ENCODE results near the gene UGT1A9.
"Not testable (repeated sequence)": the region's sequence is repeated elsewhere in the genome, so short reads cannot be mapped to it uniquely, and the experiment has no call there.

DNA sequence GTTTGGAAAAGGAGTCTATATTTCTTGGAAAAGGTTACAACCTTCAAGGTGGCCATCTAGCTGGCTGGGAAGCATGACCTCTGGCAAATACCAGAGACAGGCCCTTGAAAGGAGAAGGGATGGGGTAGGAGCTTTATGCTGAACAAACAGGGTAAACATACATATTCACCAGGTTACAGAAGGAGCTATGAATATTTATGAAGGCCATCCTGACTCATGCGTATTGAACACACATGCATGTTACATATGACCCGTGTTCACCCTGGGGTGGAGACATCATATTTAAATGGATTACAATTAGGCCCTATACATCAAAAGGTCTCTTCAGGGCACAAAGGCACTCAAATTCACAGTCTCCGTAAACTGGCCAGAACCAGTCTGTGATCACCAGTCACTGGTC lies 15.8 kb upstream of the UGT1A9 start:
- not testable (repeated sequence) for TF ChIP-seq POLR2A, POLR2AphosphoS5 (IDR thresholded peaks at IDR 0.05)
- TF ChIP-seq, protein P1, sequence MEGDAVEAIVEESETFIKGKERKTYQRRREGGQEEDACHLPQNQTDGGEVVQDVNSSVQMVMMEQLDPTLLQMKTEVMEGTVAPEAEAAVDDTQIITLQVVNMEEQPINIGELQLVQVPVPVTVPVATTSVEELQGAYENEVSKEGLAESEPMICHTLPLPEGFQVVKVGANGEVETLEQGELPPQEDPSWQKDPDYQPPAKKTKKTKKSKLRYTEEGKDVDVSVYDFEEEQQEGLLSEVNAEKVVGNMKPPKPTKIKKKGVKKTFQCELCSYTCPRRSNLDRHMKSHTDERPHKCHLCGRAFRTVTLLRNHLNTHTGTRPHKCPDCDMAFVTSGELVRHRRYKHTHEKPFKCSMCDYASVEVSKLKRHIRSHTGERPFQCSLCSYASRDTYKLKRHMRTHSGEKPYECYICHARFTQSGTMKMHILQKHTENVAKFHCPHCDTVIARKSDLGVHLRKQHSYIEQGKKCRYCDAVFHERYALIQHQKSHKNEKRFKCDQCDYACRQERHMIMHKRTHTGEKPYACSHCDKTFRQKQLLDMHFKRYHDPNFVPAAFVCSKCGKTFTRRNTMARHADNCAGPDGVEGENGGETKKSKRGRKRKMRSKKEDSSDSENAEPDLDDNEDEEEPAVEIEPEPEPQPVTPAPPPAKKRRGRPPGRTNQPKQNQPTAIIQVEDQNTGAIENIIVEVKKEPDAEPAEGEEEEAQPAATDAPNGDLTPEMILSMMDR (IDR thresholded peaks at IDR 0.05), result not testable (repeated sequence)

All from prostate gland (tissue), 2 donors.